Urothelium cell line (cell line): ENCODE results near the gene CAPZB.
"Not testable (repeated sequence)": the region's sequence is repeated elsewhere in the genome, so short reads cannot be mapped to it uniquely, and the experiment has no call there.

Source experiments
- DNase-seq: peaks from one replicate; pipeline ENCODE4 v3.0.0; 2011; ENCODE audit warnings: low spot score, mixed read lengths
- FAIRE-seq: peaks from 2 replicates; lab custom pipeline; 2011; peaks lifted over from hg19 to GRCh38; lab: Jason Lieb, UNC

Gene CAPZB

GRCh38 chr1:19485362-19486187 is at the start of gene CAPZB:
CAPZB (minus strand) TSS chr1:19485539; CDS start chr1:19485438, 101 bp downstream.
- DNase-seq = peak; percentile 97
- no peak for FAIRE-seq

- FAIRE-seq (no peak), DNase-seq (no peak)
These were observed 48.9 kb upstream of the CAPZB start for GRCh38 chr1:19534281-19534680.

- no peak for FAIRE-seq
- no peak for DNase-seq
These were observed 48.3 kb upstream of the CAPZB start for GRCh38 chr1:19533626-19534025.

GRCh38 chr1:19532519-19532918 is 47.2 kb upstream of the CAPZB start:
- DNase-seq (no peak), FAIRE-seq (no peak)

GRCh38 chr1:19529664-19530063 is 44.3 kb upstream of the CAPZB start:
- DNase-seq (no peak), FAIRE-seq (no peak)

GRCh38 chr1:19528438-19528837 is 43.1 kb upstream of the CAPZB start:
- DNase-seq = no peak
- no peak for FAIRE-seq

GRCh38 chr1:19525607-19526545 is 40.5 kb upstream of the CAPZB start:
- DNase-seq (no peak), FAIRE-seq (no peak)

- DNase-seq = no peak
- FAIRE-seq = no peak
These were observed 39.5 kb upstream of the CAPZB start for GRCh38 chr1:19524791-19525190.

GRCh38 chr1:19522570-19522969 is 37.2 kb upstream of the CAPZB start:
- FAIRE-seq = not testable (repeated sequence)

GRCh38 chr1:19521411-19521810 is 36.1 kb upstream of the CAPZB start:
- FAIRE-seq = no peak

More at GRCh38 chr1:19522570-19522969, 37.2 kb upstream of the CAPZB start:
- not testable (repeated sequence) for DNase-seq

GRCh38 chr1:19517017-19517416 is 31.7 kb upstream of the CAPZB start:
- FAIRE-seq (no peak), DNase-seq (no peak)

More at GRCh38 chr1:19521411-19521810, 36.1 kb upstream of the CAPZB start:
- no peak for DNase-seq

GRCh38 chr1:19515201-19515600 is 29.9 kb upstream of the CAPZB start:
- FAIRE-seq (no peak), DNase-seq (no peak)

- FAIRE-seq (no peak), DNase-seq (no peak)
These were observed 29.1 kb upstream of the CAPZB start for GRCh38 chr1:19514391-19514831.

- no peak for DNase-seq
- no peak for FAIRE-seq
These were observed 27.2 kb upstream of the CAPZB start for GRCh38 chr1:19512545-19512944.

GRCh38 chr1:19511116-19511515 is 25.8 kb upstream of the CAPZB start:
- DNase-seq (no peak), FAIRE-seq (no peak)

- FAIRE-seq, DNase-seq: not testable (repeated sequence)
These were observed 24.3 kb upstream of the CAPZB start for GRCh38 chr1:19509647-19510046.

GRCh38 chr1:19507516-19507915 is 22.2 kb upstream of the CAPZB start:
- FAIRE-seq = no peak
- DNase-seq = no peak

GRCh38 chr1:19505693-19506457 is 20.5 kb upstream of the CAPZB start:
- DNase-seq (no peak), FAIRE-seq (no peak)

GRCh38 chr1:19504796-19505692 is 19.7 kb upstream of the CAPZB start:
- no peak for FAIRE-seq
- no peak for DNase-seq

GRCh38 chr1:19502284-19502683 is 16.9 kb upstream of the CAPZB start:
- DNase-seq, FAIRE-seq: not testable (repeated sequence)
